K562 (cell line): ENCODE measurements around the gene CLEC4C. TPM values are rescaled to one million over a fixed set of nuclear protein-coding genes. Genes with fewer than 3 reads are reported as not detected.

Experiments used
- ATAC-seq: fragments of 200-7000 bp; cut with Tn5 transposase; 3 replicates; pipeline ENCODE4 v1.9.1; 2020; ENCODE audit warnings: moderate library complexity
- BruUV-seq: library from RNA; stranded (reverse); fragments of 400-500 nt; replicated peaks from 2 replicates; lab custom pipeline; 2021; lab: Mats Ljungman, UMichigan
- CTCF ChIA-PET: fragments of 300-600 bp; formaldehyde crosslinking; extraction: SDS; loops from one replicate; lab custom pipeline; 2021; ENCODE audit warnings: low intra/inter-chr PET ratio; lab: Yijun Ruan, JAX
- POLR2A ChIA-PET: fragments of 300-600, 350-650 bp; sonication (Branson Sonifier 250); formaldehyde crosslinking; extraction: SDS; loops from one replicate; lab custom pipeline; 2021; ENCODE audit warnings: antibody characterized with exemption, inconsistent platforms; lab: Yijun Ruan, JAX
- DNase-seq, 4 experiments: peaks; one replicate each; pipeline versions ENCODE4 v3.0.0 to v3.0.0-alpha.2; 2011 to 2018; ENCODE audit warnings: low spot score in 3 of 4, mixed read lengths in 3 of 4; ENCODE audit errors: extremely low read depth in 1 of 4
- FAIRE-seq: peaks from 2 replicates; lab custom pipeline; 2011; peaks lifted over from hg19 to GRCh38; lab: Jason Lieb, UNC
- H2AFZ ChIP-seq: 2 replicates; pipeline ENCODE4 v1.6.0; 2011; ENCODE audit warnings: low read depth, low read length, control low read depth, inconsistent platforms
- H3K27ac ChIP-seq: fragments of 200-600 bp; 3 replicates; pipeline ENCODE4 v1.8.0; 2011; ENCODE audit warnings: low read depth, mild to moderate bottlenecking, control low read depth, inconsistent platforms, low read length, moderate library complexity, mixed read lengths; ENCODE audit errors: extremely low read depth
- H3K27me3 ChIP-seq, 2 experiments: fragments of 300-600 bp in 1 of 2; 2 replicates in 1 of 2; 3 replicates in 1 of 2; pipeline versions ENCODE4 v1.6.0 to v1.8.0; 2011; ENCODE audit warnings: inconsistent platforms in 2 of 2, low read length in 2 of 2, mild to moderate bottlenecking in 1 of 2, mixed read lengths in 1 of 2, moderate library complexity in 1 of 2; ENCODE audit not compliant: control insufficient read depth in 2 of 2, insufficient read depth in 2 of 2
- H3K36me3 ChIP-seq: fragments of 300-600 bp; 3 replicates; pipeline ENCODE4 v1.8.0; 2011; ENCODE audit warnings: mild to moderate bottlenecking, low read length, inconsistent platforms; ENCODE audit not compliant: control insufficient read depth, insufficient read depth
- H3K4me1 ChIP-seq, 2 experiments: fragments of 200-600 bp in 1 of 2; replicated peaks in 1 of 2; 2 replicates in 1 of 2; 3 replicates in 1 of 2; pipeline versions ENCODE4 v1.5.1 to v1.8.0; 2011; ENCODE audit warnings: inconsistent platforms in 2 of 2, low read length in 2 of 2, mild to moderate bottlenecking in 1 of 2, mixed read lengths in 1 of 2, moderate library complexity in 1 of 2; ENCODE audit not compliant: control insufficient read depth in 2 of 2, insufficient read depth in 2 of 2
- H3K4me2 ChIP-seq: 2 replicates; pipeline ENCODE4 v1.6.1; 2011; ENCODE audit warnings: low read length, control low read depth, inconsistent platforms, mixed read lengths; ENCODE audit not compliant: insufficient read depth
- H3K4me3 ChIP-seq: fragments of 200-600 bp; sonication (generic), shearing (Covaris generic); 2 replicates; pipeline ENCODE4 v1.5.1; 2016; ENCODE audit warnings: control low read depth, inconsistent platforms
- H3K79me2 ChIP-seq: fragments of 200-600 bp; 3 replicates; pipeline ENCODE4 v1.8.0; 2011; ENCODE audit warnings: low read length, inconsistent platforms; ENCODE audit not compliant: control insufficient read depth, insufficient read depth
- H3K9ac ChIP-seq, 2 experiments: 2 replicates each; pipeline versions ENCODE4 v1.6.0 to v1.6.1; 2011; ENCODE audit warnings: low read depth in 2 of 2, low read length in 2 of 2, control low read depth in 1 of 2, inconsistent platforms in 1 of 2, mild to moderate bottlenecking in 1 of 2, mixed read lengths in 1 of 2; ENCODE audit not compliant: insufficient read depth in 1 of 2
- H3K9me1 ChIP-seq: one replicate; pipeline ENCODE4 v1.6.0; 2011; ENCODE audit warnings: inconsistent platforms, mild to moderate bottlenecking, low read length, moderate library complexity; ENCODE audit not compliant: control insufficient read depth, insufficient read depth
- H3K9me3 ChIP-seq: replicated peaks from 2 replicates; pipeline ENCODE4 v1.5.1; 2011; ENCODE audit warnings: low read depth, low read length, inconsistent platforms; ENCODE audit not compliant: control insufficient read depth, insufficient read depth
- H4K20me1 ChIP-seq: replicated peaks from 2 replicates; pipeline ENCODE4 v1.6.1; 2011; ENCODE audit warnings: low read length, inconsistent platforms, mixed read lengths; ENCODE audit not compliant: control insufficient read depth, insufficient read depth
- CREM ChIP-seq: IDR thresholded peaks from 2 replicates; pipeline ENCODE4 v1.6.1; 2014; ENCODE audit warnings: antibody characterized with exemption, low read depth
- IFI16 ChIP-seq: fragments of 250-450 bp; sonication (Bioruptor Pico); IDR thresholded peaks from 2 replicates; pipeline ENCODE4 v2.1.2; 2022; ENCODE audit warnings: mild to moderate bottlenecking, inconsistent platforms
- NFE2L1 ChIP-seq: fragments of 450-650 bp; IDR thresholded peaks from 2 replicates; pipeline ENCODE4 v1.6.1; 2016; ENCODE audit warnings: missing genetic modification characterization, low read depth, mild to moderate bottlenecking, missing compliant biosample characterization, moderate library complexity, borderline replicate concordance
- POLR2B ChIP-seq: fragments of 450-650 bp; IDR thresholded peaks from 2 replicates; pipeline ENCODE4 v1.6.1; 2018; ENCODE audit warnings: low read depth; ENCODE audit not compliant: partially characterized antibody
- SMARCE1 ChIP-seq: fragments of 450-650 bp; IDR thresholded peaks from 2 replicates; pipeline ENCODE4 v1.7.1; 2016; ENCODE audit warnings: mild to moderate bottlenecking
- TAL1 ChIP-seq: fragments of 450-650 bp; IDR thresholded peaks from 2 replicates; pipeline ENCODE4 v1.6.1; 2016; ENCODE audit warnings: mild to moderate bottlenecking
- TCF7L2 ChIP-seq: fragments of 150-350 bp; IDR thresholded peaks from 2 replicates; pipeline ENCODE4 v1.6.1; 2016; ENCODE audit warnings: low read depth, mild to moderate bottlenecking, low read length, moderate library complexity
- U2AF1 ChIP-seq: fragments of 200-400 bp; formaldehyde crosslinking; optimal IDR thresholded peaks from 2 replicates; pipeline ENCODE3; 2017; ENCODE audit warnings: mild to moderate bottlenecking, low read depth, low read length, moderate library complexity
- WHSC1 ChIP-seq: IDR thresholded peaks from one replicate; pipeline ENCODE4 v1.6.1; 2012; ENCODE audit warnings: low read length, control low read depth, inconsistent platforms
- ZC3H11A ChIP-seq: IDR thresholded peaks from 2 replicates; pipeline ENCODE4 v1.6.1; 2012; ENCODE audit warnings: low read depth, low read length, improper control_type of control experiment
- ZNF354B ChIP-seq: fragments of 250-450 bp; sonication (Bioruptor Pico); IDR thresholded peaks from 2 replicates; pipeline ENCODE4 v1.4.0; 2020
- WGBS: fragments of 100-300 bp; shearing (Covaris generic); methylation state at CpG from one replicate; pipeline ENCODE4 v1.1.6; 2016; ENCODE audit warnings: low coverage, mixed read lengths; ENCODE audit not compliant: insufficient coverage; ENCODE audit errors: missing lambda C conversion rate; 5-methylcytosine and 5-hydroxymethylcytosine counted together
- in situ Hi-C: fragments of 300-500 bp; cut with MboI; formaldehyde crosslinking; loops from 4 replicates; pipeline ENCODE4 v1.15.0; 2018; ENCODE audit warnings: inconsistent platforms, mixed read lengths
- intact Hi-C: fragments of 100-400 bp; cut with micrococcal nuclease; formaldehyde crosslinking; loops from 2 replicates; pipeline ENCODE4 v1.14.2; 2022
- polyA plus RNA-seq, 8 experiments: library from polyadenylated mRNA; depleted of rRNA in 4 of 8; stranded (reverse) in 5 of 8; unstranded in 3 of 8; fragments of >200 nt; fragmentation: Nextera tagmentation in 2 of 8; fragmentation: Illumina TruSeq in 1 of 8; extraction: Ambion mirVana in 2 of 8; extraction: Trizol in 1 of 8; gene quantifications; 2 replicates each; pipeline versions ENCODE4 v1.2.1 to v1.2.3, GENCODE V29; 2011 to 2014; ENCODE audit warnings: inconsistent platforms in 1 of 8, missing spikeins in 1 of 8
- total RNA-seq, 7 experiments: library from RNA; depleted of rRNA in 6 of 7; stranded (reverse); fragments of >200 nt in 6 of 7; fragmentation: Illumina TruSeq in 2 of 7; extraction: Trizol in 2 of 7; gene quantifications; 2 replicates each; pipeline versions ENCODE4 v1.2.1 to v1.2.3, GENCODE V29; 2011 to 2021; ENCODE audit warnings: low replicate concordance in 1 of 7
- TF ChIP-seq, protein P1 (sequence below): fragments of 450-650 bp; formaldehyde crosslinking; conservative IDR thresholded peaks from 2 replicates; pipeline ENCODE4 v1.4.0; 2022; ENCODE audit warnings: mild to moderate bottlenecking, missing genetic modification characterization
- TF ChIP-seq, protein P2 (sequence below): IDR thresholded peaks from 2 replicates; pipeline ENCODE4 v1.6.1; 2011; ENCODE audit warnings: borderline replicate concordance, low read depth, mild to moderate bottlenecking, moderate library complexity, low read length; ENCODE audit not compliant: insufficient read depth, poor library complexity, severe bottlenecking
- TF ChIP-seq, protein P3 (sequence below): fragments of 450-650 bp; IDR thresholded peaks from 2 replicates; pipeline ENCODE4 v1.6.1; 2018; ENCODE audit not compliant: partially characterized antibody
- TF ChIP-seq, protein P4 (sequence below): IDR thresholded peaks from 3 replicates; pipeline ENCODE4 v1.6.1; 2011; ENCODE audit warnings: borderline replicate concordance, mild to moderate bottlenecking; ENCODE audit not compliant: insufficient read length, insufficient read depth

Gene CLEC4C
- total and polyA plus RNA-seq, 9 of the 15 experiments (the other 6 are each of a cell fraction or from before 2014, with no cell fraction given) = not detected

DNA sequence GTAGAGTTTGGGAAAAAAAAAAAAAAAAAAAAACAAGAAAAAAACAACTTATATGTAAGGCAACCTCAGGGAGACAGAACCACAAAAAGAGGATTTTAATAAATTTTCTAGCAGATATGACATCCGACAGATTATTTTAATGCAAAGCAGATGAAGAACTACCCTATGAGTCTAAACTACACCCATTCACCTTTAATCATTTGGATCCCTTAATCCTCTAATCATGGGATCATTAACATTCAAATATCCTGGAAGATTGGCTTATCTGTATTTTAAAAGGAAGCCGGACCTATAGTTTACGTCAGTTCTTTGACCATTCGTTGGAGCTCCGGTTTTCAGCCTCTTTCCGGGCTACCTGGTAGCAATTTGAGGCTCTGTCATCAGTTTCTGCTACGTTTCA is 36.0 kb downstream of the CLEC4C start, which contains the start of gene DPPA3:
TSS of gene DPPA3 (plus strand) at position 301 of the 400 bp plus-strand sequence. CDS start 138 bp downstream, outside the sequence.
- intact Hi-C loops (no loop called here), in situ Hi-C loops (no loop called here)
- Histone ChIP-seq H3K9me3 (no peaks in the 10 kb centered on the region), H3K4me2 (no peak within 1 kb of the TSS), H3K9me1 (no peaks in the 10 kb centered on the region), H3K27me3 (peaks cover 0 to 8% of the 10 kb centered on the region in 2 experiments; a peak in 2 of 5 replicates), H4K20me1 (no peaks in the 10 kb centered on the region), H2AFZ (no peak within 1 kb of the TSS), H3K36me3 (no peaks in the 10 kb centered on the region), H3K9ac (no peak within 1 kb of the TSS), H3K4me1 (peaks cover 0 to 3% of the 10 kb centered on the region in 2 experiments; a peak in 1 of 5 replicates), H3K79me2 (no peaks in the 10 kb centered on the region), H3K27ac (no peak within 1 kb of the TSS), H3K4me3 (no peak within 1 kb of the TSS)
- POLR2A ChIA-PET = no interaction called here
- CTCF ChIA-PET = interaction anchor here (0.6 kb wide), 1 partner anchor 9 kb away, joined by 3 read pairs; no protein-coding TSS in a partner anchor
- no TSS peak for BruUV-seq
- 4% methylated on average over 7 of the region's 7 CpGs for WGBS
- FAIRE-seq (no peak), ATAC-seq (no peak), DNase-seq (no peak)
- TF ChIP-seq ZNF354B (no peak), POLR2B (no peak), U2AF1 (no peak), IFI16 (no peak), ZC3H11A (no peak), TAL1 (no peak), CREM (no peak), SMARCE1 (no peak), NFE2L1 (no peak), WHSC1 (no peak), TCF7L2 (no peak)
- TF ChIP-seq, protein P1, sequence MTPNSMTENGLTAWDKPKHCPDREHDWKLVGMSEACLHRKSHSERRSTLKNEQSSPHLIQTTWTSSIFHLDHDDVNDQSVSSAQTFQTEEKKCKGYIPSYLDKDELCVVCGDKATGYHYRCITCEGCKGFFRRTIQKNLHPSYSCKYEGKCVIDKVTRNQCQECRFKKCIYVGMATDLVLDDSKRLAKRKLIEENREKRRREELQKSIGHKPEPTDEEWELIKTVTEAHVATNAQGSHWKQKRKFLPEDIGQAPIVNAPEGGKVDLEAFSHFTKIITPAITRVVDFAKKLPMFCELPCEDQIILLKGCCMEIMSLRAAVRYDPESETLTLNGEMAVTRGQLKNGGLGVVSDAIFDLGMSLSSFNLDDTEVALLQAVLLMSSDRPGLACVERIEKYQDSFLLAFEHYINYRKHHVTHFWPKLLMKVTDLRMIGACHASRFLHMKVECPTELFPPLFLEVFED (CRISPR knock-in tag) = no peak
- TF ChIP-seq, protein P2, sequence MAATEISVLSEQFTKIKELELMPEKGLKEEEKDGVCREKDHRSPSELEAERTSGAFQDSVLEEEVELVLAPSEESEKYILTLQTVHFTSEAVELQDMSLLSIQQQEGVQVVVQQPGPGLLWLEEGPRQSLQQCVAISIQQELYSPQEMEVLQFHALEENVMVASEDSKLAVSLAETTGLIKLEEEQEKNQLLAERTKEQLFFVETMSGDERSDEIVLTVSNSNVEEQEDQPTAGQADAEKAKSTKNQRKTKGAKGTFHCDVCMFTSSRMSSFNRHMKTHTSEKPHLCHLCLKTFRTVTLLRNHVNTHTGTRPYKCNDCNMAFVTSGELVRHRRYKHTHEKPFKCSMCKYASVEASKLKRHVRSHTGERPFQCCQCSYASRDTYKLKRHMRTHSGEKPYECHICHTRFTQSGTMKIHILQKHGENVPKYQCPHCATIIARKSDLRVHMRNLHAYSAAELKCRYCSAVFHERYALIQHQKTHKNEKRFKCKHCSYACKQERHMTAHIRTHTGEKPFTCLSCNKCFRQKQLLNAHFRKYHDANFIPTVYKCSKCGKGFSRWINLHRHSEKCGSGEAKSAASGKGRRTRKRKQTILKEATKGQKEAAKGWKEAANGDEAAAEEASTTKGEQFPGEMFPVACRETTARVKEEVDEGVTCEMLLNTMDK = no peak
- TF ChIP-seq, protein P3, sequence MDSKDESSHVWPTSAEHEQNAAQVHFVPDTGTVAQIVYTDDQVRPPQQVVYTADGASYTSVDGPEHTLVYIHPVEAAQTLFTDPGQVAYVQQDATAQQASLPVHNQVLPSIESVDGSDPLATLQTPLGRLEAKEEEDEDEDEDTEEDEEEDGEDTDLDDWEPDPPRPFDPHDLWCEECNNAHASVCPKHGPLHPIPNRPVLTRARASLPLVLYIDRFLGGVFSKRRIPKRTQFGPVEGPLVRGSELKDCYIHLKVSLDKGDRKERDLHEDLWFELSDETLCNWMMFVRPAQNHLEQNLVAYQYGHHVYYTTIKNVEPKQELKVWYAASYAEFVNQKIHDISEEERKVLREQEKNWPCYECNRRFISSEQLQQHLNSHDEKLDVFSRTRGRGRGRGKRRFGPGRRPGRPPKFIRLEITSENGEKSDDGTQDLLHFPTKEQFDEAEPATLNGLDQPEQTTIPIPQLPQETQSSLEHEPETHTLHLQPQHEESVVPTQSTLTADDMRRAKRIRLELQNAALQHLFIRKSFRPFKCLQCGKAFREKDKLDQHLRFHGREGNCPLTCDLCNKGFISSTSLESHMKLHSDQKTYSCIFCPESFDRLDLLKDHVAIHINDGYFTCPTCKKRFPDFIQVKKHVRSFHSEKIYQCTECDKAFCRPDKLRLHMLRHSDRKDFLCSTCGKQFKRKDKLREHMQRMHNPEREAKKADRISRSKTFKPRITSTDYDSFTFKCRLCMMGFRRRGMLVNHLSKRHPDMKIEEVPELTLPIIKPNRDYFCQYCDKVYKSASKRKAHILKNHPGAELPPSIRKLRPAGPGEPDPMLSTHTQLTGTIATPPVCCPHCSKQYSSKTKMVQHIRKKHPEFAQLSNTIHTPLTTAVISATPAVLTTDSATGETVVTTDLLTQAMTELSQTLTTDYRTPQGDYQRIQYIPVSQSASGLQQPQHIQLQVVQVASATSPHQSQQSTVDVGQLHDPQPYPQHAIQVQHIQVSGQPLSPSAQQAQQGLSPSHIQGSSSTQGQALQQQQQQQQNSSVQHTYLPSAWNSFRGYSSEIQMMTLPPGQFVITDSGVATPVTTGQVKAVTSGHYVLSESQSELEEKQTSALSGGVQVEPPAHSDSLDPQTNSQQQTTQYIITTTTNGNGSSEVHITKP = no peak
- TF ChIP-seq, protein P4, sequence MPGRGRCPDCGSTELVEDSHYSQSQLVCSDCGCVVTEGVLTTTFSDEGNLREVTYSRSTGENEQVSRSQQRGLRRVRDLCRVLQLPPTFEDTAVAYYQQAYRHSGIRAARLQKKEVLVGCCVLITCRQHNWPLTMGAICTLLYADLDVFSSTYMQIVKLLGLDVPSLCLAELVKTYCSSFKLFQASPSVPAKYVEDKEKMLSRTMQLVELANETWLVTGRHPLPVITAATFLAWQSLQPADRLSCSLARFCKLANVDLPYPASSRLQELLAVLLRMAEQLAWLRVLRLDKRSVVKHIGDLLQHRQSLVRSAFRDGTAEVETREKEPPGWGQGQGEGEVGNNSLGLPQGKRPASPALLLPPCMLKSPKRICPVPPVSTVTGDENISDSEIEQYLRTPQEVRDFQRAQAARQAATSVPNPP = no peak
